Stimulated activated naive CD8-positive, alpha-beta T cell treated with anti-CD3 and anti-CD28 coated beads, Interleukin-15, amount 100 ng/mL, for 72 hours (primary cell): ENCODE measurements around the gene MAB21L4.

Experiments used
- ATAC-seq: fragments of 150-1000 bp; cut with Tn5 transposase; 2 replicates; pipeline ENCODE4 v1.10.0; 2021; ENCODE audit warnings: mild to moderate bottlenecking, moderate library complexity
- DNase-seq, 2 donors: peaks; one replicate each; pipeline ENCODE4 v3.0.0; 2021 to 2022
- H3K27ac Mint-ChIP-seq, 2 donors: one replicate each; pipeline ENCODE4 v1.8.0; 2022; ENCODE audit warnings: mild to moderate bottlenecking in 2 of 2, mixed read lengths in 2 of 2, moderate library complexity in 2 of 2
- H3K27me3 Mint-ChIP-seq: one replicate; pipeline ENCODE4 v1.8.0; 2022; ENCODE audit warnings: mixed read lengths
- H3K4me1 Mint-ChIP-seq: one replicate; pipeline ENCODE4 v1.8.0; 2022; ENCODE audit warnings: mild to moderate bottlenecking, mixed read lengths
- H3K4me3 Mint-ChIP-seq, 2 donors: one replicate each; pipeline ENCODE4 v1.8.0; 2022; ENCODE audit warnings: mild to moderate bottlenecking in 2 of 2, mixed read lengths in 2 of 2, moderate library complexity in 1 of 2
- H3K9me3 Mint-ChIP-seq, 2 donors: one replicate each; pipeline ENCODE4 v1.8.0; 2022; ENCODE audit warnings: mixed read lengths in 2 of 2

The MAB21L4 gene

GRCh38 chr2:240894836-240895558 lies 959 bp downstream of the MAB21L4 start:
- peaks cover 11% of the 10 kb centered on the region for H3K4me1 Mint-ChIP-seq
- H3K4me3 Mint-ChIP-seq, result no peak overlapping the region
- DNase-seq (no peak), ATAC-seq (no peak)
- H3K9me3 Mint-ChIP-seq, result no peaks in the 10 kb centered on the region
- no peaks in the 10 kb centered on the region for H3K27me3 Mint-ChIP-seq
- no peak overlapping the region for H3K27ac Mint-ChIP-seq

GRCh38 chr2:240894006-240894405 lies 1.9 kb downstream of the MAB21L4 start:
- H3K4me1 Mint-ChIP-seq, result peaks cover 11% of the 10 kb centered on the region
- H3K4me3 Mint-ChIP-seq, result no peak overlapping the region
- H3K27me3 Mint-ChIP-seq, result no peaks in the 10 kb centered on the region
- ATAC-seq (no peak), DNase-seq (no peak)
- no peak overlapping the region for H3K27ac Mint-ChIP-seq
- H3K9me3 Mint-ChIP-seq, result no peaks in the 10 kb centered on the region

- DNase-seq (peak in 1 of 2 donors; percentile 59), ATAC-seq (peak; percentile 19)
- Mint-ChIP-seq H3K4me1 (peaks cover 11% of the 10 kb centered on the region), H3K9me3 (no peaks in the 10 kb centered on the region), H3K27ac (no peak overlapping the region), H3K27me3 (no peaks in the 10 kb centered on the region), H3K4me3 (peak overlapping the region in 1 of 2 donors; percentile 73)
These were observed 2.6 kb downstream of the MAB21L4 start for GRCh38 chr2:240893363-240893844.

GRCh38 chr2:240892925-240893324 lies 3.0 kb downstream of the MAB21L4 start:
- Mint-ChIP-seq H3K27ac (no peak overlapping the region), H3K4me1 (peaks cover 11% of the 10 kb centered on the region), H3K9me3 (no peaks in the 10 kb centered on the region), H3K4me3 (no peak overlapping the region), H3K27me3 (no peaks in the 10 kb centered on the region)
- DNase-seq (no peak), ATAC-seq (no peak)

GRCh38 chr2:240892356-240892755 lies 3.6 kb downstream of the MAB21L4 start:
- no peaks in the 10 kb centered on the region for H3K27me3 Mint-ChIP-seq
- DNase-seq (no peak), ATAC-seq (no peak)
- H3K27ac Mint-ChIP-seq, result no peak overlapping the region
- peaks cover 11% of the 10 kb centered on the region for H3K4me1 Mint-ChIP-seq
- H3K4me3 Mint-ChIP-seq, result no peak overlapping the region
- H3K9me3 Mint-ChIP-seq, result no peaks in the 10 kb centered on the region

- Mint-ChIP-seq H3K4me3 (no peak overlapping the region), H3K9me3 (no peaks in the 10 kb centered on the region), H3K4me1 (peaks cover 11% of the 10 kb centered on the region), H3K27me3 (no peaks in the 10 kb centered on the region), H3K27ac (peak overlapping the region in 1 of 2 donors; percentile 76)
- no peak for ATAC-seq
- DNase-seq, result no peak
These were observed 4.2 kb downstream of the MAB21L4 start for GRCh38 chr2:240891492-240892340.

GRCh38 chr2:240890691-240891090 lies 5.3 kb downstream of the MAB21L4 start:
- no peaks in the 10 kb centered on the region for H3K9me3 Mint-ChIP-seq
- DNase-seq (no peak), ATAC-seq (no peak)
- H3K4me3 Mint-ChIP-seq, result no peak overlapping the region
- no peak overlapping the region for H3K27ac Mint-ChIP-seq
- peaks cover 11% of the 10 kb centered on the region for H3K4me1 Mint-ChIP-seq
- no peaks in the 10 kb centered on the region for H3K27me3 Mint-ChIP-seq

GRCh38 chr2:240889601-240890560 lies 6.1 kb downstream of the MAB21L4 start:
- peaks cover 11% of the 10 kb centered on the region for H3K4me1 Mint-ChIP-seq
- no peak overlapping the region for H3K27ac Mint-ChIP-seq

GRCh38 chr2:240888890-240889573 lies 6.9 kb downstream of the MAB21L4 start:
- Mint-ChIP-seq H3K4me1 (peaks cover 9% of the 10 kb centered on the region), H3K27ac (no peak overlapping the region), H3K9me3 (no peaks in the 10 kb centered on the region), H3K27me3 (no peaks in the 10 kb centered on the region), H3K4me3 (no peak overlapping the region)
- no peak for ATAC-seq
- no peak for DNase-seq

More at GRCh38 chr2:240889601-240890560, 6.1 kb downstream of the MAB21L4 start:
- DNase-seq (no peak), ATAC-seq (no peak)
- Mint-ChIP-seq H3K9me3 (no peaks in the 10 kb centered on the region), H3K27me3 (no peaks in the 10 kb centered on the region), H3K4me3 (no peak overlapping the region)

- H3K4me3 Mint-ChIP-seq, result no peak overlapping the region
- no peaks in the 10 kb centered on the region for H3K9me3 Mint-ChIP-seq
These were observed 7.6 kb downstream of the MAB21L4 start for GRCh38 chr2:240888130-240888889.

GRCh38 chr2:240887631-240888030 lies 8.3 kb downstream of the MAB21L4 start:
- H3K4me1 Mint-ChIP-seq, result no peaks in the 10 kb centered on the region
- no peak overlapping the region for H3K4me3 Mint-ChIP-seq

More at GRCh38 chr2:240888130-240888889, 7.6 kb downstream of the MAB21L4 start:
- DNase-seq, result no peak
- Mint-ChIP-seq H3K27me3 (no peaks in the 10 kb centered on the region), H3K4me1 (peaks cover 1% of the 10 kb centered on the region), H3K27ac (no peak overlapping the region)
- ATAC-seq, result no peak

GRCh38 chr2:240886678-240887609 lies 9.0 kb downstream of the MAB21L4 start:
- Mint-ChIP-seq H3K27me3 (no peaks in the 10 kb centered on the region), H3K9me3 (no peaks in the 10 kb centered on the region), H3K4me1 (no peaks in the 10 kb centered on the region), H3K27ac (no peak overlapping the region), H3K4me3 (no peak overlapping the region)
- ATAC-seq (peak; percentile 46), DNase-seq (no peak)

More at GRCh38 chr2:240887631-240888030, 8.3 kb downstream of the MAB21L4 start:
- ATAC-seq (no peak), DNase-seq (no peak)
- Mint-ChIP-seq H3K27ac (no peak overlapping the region), H3K27me3 (no peaks in the 10 kb centered on the region), H3K9me3 (no peaks in the 10 kb centered on the region)

GRCh38 chr2:240886023-240886565 lies 9.9 kb downstream of the MAB21L4 start:
- DNase-seq, result no peak
- Mint-ChIP-seq H3K27ac (no peak overlapping the region), H3K4me3 (no peak overlapping the region), H3K27me3 (no peaks in the 10 kb centered on the region), H3K4me1 (no peaks in the 10 kb centered on the region), H3K9me3 (no peaks in the 10 kb centered on the region)
- ATAC-seq, result no peak
